Measurements from ENCODE around the gene MBD3.

MBD3 gene

DNA sequence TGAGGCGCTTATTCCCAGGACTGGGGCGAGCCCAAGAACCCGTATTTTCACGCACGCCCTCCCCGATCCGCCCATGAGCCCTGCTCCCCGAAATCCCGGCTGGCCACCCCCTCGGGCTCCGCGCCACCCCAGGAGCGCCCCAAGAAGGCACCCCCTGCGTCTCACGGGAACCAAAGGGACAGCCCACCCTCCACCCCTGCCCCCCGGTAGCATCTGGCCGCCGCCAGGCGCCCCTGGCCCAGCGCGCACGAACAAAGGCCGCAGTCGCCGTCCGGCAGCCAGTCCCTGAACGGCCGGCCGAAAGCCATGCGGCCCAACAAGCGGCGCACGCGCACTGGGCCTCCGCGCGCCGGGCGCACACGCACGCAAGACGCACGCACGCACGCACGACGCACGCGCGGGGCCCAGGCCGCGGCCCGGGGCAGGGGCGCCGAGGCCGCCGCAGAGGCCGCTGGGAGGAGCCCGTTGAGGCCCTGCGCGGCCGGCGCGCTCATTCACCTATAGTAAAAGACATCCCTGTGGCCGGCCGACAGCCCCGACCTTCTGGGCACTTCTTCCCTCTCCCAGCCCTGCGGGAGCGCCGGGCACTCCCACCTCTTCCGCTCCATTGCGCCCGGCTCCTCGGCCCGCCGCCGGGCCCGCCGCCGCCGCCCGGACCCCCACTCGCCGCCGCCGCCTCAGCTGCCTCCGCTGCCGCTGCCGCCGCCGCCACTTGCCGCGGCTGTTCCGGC lies 476 bp downstream of the MBD3 start:
- DNase-seq: peak; percentile 82

DNA sequence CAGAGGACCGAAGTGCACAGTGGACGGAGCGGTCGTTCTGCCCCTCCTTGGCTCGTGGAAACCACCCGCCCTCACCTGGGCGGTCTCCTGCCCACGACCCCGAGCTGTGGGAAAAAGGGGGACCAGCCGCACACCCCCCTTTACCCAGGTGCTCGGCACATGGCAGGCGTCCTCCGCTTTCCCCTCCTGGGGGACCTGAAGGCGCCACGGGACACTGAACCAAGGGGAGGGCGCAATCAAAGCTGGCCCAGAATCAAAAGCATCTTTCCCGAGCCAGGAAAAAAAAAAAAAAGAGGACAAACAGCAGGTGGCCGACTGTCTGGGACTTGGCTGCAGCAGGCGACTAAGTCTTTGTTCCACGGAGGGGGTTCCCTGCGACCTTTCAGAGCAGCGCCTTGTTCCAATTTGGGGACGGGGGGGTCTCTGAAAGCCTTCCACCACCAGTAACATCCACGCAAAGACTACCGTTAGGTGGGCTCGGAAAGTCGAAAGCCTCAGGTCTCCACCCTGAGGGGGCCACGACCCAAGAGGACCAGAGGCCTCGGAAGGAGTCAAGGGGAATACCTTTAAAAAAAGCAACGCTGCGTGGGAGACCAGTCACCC lies 1.1 kb downstream of the MBD3 start:
- no peak for DNase-seq

- peak; percentile 30 for DNase-seq
Measured at GRCh38 chr19:1590641-1591397, 1.8 kb downstream of the MBD3 start.

DNA sequence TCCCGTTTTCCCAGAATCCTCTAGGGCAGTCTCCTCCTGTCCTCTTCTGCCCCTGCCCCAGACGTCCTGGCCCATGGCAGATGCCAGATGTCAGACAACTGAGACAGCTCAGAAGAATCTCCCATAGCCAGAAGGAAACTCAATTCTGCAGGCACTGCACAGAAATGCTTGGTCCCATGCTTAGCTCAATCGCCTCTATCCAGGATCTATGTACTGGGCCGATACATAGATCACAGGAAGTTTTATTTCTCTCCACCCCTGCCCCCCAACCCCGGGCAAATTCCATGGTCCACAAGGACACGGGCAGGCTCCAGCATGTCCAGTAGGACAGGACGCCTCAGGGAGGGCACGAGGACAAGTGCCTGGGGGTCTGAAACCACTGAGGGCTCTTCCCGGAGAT lies 4.8 kb downstream of the MBD3 start:
- no peak for DNase-seq

GRCh38 chr19:1585243-1585580 lies 7.5 kb downstream of the MBD3 start:
- DNase-seq: no peak

- no peak for DNase-seq
Measured at GRCh38 chr19:1584500-1585242, 8.0 kb downstream of the MBD3 start.

GRCh38 chr19:1582201-1582600 lies 10.5 kb downstream of the MBD3 start:
- DNase-seq: no peak

DNA sequence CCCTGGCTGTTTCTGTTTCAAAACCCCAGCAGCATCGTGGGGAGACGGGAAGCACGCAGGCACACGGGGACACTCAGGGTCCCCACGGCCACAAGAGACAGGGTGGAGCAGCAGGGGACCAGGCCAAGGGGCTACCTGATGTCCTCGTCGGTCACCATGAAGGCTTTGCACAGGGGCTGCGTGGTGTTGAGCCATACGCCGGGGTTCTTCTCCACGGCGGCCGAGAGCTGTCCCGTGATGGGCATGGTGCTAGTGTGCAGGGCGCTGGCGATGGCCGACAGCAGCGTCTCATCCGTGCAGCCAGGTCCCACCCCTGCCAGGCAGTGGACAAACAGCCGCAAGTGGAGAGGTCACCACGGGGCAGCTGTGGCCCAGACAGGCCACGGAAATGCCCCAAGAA lies 11.7 kb downstream of the MBD3 start:
- no peak for DNase-seq

GRCh38 chr19:1580382-1580781 lies 12.3 kb downstream of the MBD3 start:
- no peak for DNase-seq

DNA sequence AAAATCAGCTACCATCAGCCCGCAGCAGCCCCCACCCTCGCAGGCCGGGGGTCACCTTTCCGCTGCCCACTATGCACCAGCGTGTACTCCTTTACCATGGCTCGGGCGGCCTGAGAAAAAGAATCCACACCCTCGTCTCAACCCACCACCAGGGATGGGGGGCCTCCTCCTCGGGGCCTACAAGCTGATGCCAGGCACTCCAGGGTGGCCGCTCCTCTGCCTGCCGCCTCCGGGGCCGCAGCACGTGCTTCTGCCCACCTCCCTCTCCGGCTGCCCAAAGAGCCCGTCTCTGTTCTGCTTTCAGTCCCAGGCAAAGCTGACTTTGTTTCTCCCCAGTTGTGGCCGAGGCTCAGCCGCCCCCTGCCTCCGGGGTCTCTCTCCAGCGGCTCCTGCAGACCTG lies 13.4 kb downstream of the MBD3 start:
- DNase-seq: no peak

- DNase-seq: no peak
Measured at GRCh38 chr19:1577929-1578618, 14.6 kb downstream of the MBD3 start.

DNA sequence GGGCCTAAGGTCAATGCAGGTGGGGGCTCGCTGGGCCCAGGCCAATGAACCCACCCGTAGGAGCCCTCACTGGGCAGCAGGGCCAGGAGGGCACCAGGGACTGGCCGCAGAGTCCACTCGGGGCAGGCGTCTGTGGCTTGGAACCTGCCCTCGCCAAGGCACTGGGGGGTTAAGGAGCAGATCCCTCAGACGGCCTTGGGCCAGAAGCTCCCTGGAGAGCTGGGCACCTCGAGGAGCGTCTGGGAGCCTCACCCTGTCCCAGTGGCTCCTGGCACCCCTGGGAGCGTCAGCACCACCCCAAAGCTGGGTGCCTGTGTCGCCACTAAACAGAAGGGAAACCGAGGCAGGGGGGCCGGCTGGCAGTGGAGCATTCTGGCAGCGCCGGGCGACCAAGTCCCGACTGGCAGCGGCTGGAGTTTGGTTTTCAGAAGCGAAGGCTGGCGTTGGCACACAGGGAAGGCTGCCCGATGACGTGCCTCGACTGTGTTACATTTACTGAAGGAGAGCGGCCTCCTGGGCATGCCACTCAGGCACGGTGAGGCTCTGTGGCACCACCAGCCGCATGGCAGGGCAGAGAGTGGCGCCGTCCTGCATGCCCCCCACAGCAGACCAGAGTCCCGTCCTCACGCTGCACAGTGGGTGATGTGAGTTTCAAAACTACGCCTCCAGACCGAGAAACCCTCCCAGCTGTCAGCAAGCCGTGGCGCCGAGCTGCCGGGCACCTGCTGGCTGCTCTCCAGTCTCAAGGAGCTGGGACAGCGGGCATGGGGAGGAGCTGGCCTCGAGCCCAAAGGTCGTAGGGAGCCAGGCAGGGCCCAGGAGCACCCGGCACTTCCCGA lies 15.4 kb downstream of the MBD3 start:
- no peak for DNase-seq

- DNase-seq: no peak
Measured at GRCh38 chr19:1576242-1577089, 16.2 kb downstream of the MBD3 start.

- DNase-seq: no peak
Measured at GRCh38 chr19:1575323-1576241, 17.1 kb downstream of the MBD3 start.

- no peak for DNase-seq
Measured at GRCh38 chr19:1574354-1575136, 18.1 kb downstream of the MBD3 start.

DNA sequence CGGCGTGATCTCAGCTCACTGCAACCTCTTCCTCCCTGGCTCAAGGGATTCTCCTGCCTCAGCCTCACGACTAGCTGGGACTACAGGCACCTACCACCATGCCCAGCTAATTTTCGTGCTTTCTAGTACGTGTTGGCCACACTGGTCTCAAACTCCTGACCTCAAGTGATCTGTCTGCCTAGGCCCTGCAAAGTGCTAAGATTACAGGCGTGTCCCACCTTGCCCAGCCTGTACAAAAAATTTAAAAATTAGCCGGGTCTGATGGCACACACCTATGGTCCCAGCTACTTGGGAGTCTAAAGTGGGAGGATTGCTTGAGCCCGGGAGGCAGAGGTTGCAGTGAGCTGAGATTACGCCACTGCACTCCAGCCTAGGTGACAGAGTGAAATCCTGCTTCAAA lies 19.9 kb downstream of the MBD3 start:
- DNase-seq: no peak

GRCh38 chr19:1571358-1571757 lies 21.3 kb downstream of the MBD3 start:
- no peak for DNase-seq

DNA sequence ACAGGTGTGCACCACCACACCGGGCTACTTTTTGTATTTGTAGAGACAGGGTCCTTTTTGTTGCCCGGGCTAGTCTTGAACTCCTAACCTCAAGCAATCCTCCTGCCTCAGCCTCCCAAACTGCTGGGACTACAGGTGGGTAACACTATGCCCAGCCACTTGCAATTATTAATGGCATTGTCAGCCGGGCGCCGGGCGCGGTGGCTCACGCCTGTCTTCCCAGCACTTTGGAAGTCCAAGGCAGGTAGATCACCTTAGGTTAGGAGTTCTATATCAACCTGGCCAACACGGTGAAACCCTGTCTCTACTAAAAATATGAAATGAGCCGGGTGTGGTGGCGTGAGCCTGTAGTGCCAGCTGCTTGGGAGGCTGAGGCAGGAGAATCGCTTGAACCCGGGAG lies 21.8 kb downstream of the MBD3 start:
- no peak for DNase-seq

DNA sequence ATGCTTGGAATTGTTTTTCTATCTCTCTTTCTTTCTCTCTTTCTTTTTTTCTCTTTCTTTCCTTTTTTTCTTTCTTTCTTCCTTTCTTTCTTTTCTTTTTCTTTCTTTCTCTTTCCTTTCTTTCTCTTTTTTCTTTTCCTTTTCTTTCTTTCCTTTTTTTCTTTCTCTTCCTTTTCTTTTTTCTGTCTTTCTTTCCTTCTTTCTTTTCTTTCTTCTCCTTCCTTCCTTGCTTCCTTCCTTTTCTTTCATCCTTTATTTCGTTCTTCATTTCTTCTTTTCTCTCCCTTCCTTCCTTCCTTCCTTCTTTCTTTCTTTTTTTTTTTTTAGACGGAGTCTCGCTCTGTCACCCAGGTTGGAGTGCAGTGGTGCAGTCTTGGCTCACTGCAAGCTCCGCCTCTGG lies 22.7 kb downstream of the MBD3 start:
- no peak for DNase-seq
